Sigmoid colon (tissue), 4 donors: ENCODE data around the gene VCP.

Source experiments
- CTCF ChIP-seq, 4 experiments: fragments of 450-650 bp in 3 of 4; fragments of 200-600 bp in 1 of 4; IDR thresholded peaks; one replicate each; pipeline ENCODE4 v1.5.1; 2016 to 2019; ENCODE audit warnings: antibody characterized with exemption in 4 of 4, mild to moderate bottlenecking in 3 of 4, moderate library complexity in 2 of 4
- POLR2A ChIP-seq, 2 donors: fragments of 450-650 bp; IDR thresholded peaks; one replicate each; pipeline ENCODE4 v1.6.1; 2016; ENCODE audit warnings: antibody characterized with exemption in 2 of 2, mild to moderate bottlenecking in 2 of 2, moderate library complexity in 2 of 2
- POLR2AphosphoS5 ChIP-seq, 4 donors: sonication (generic); formaldehyde crosslinking; IDR thresholded peaks; one replicate each; pipeline ENCODE4 v1.6.1; 2017; ENCODE audit warnings: antibody characterized with exemption in 4 of 4

DNA sequence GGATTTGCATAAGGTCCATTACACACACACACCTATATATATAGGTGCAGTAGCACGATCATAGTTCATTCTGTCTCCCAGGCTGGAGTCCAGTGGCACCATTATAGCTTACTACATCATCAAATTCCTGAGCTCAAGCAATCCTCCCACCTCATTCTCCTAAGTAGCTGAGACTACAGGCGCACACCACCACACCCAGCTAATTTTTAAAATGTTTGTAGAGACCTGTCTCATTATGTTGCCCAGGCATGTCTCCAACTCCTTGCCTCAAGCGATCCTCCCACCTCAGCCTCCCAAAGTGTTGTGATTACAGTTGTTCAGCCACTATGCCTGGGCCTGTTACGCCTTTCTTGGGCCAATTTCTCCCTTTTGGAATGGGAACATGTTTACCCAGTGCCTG, 43.2 kb downstream of the VCP start:
- TF ChIP-seq CTCF (IDR thresholded peaks at IDR 0.05) (no peak), POLR2A (IDR thresholded peaks at IDR 0.05) (no peak), POLR2AphosphoS5 (IDR thresholded peaks at IDR 0.05) (no peak)
